Retinal pigment epithelial cell (primary cell): ENCODE data around the gene MED27.

Experiments used
- DNase-seq: peaks from one replicate; pipeline ENCODE4 v3.0.0-alpha.2; 2010; ENCODE audit warnings: low read depth
- H3K4me3 ChIP-seq: 2 replicates; pipeline ENCODE4 v1.5.1; 2011; ENCODE audit warnings: mild to moderate bottlenecking, low read length, control low read depth, moderate library complexity
- CTCF ChIP-seq: conservative IDR thresholded peaks from 2 replicates; pipeline ENCODE4 v1.5.1; 2011; ENCODE audit warnings: low read depth, low read length, control low read depth, inconsistent platforms

MED27 gene

GRCh38 chr9:131831380-131832165 is 248.1 kb downstream of the MED27 start:
- DNase-seq: no peak
- no peak overlapping the region for H3K4me3 ChIP-seq
- TF ChIP-seq CTCF: no peak

- H3K4me3 ChIP-seq: no peak overlapping the region
- no peak for TF ChIP-seq CTCF
- no peak for DNase-seq
Observed at GRCh38 chr9:131827821-131828369, 251.8 kb downstream of the MED27 start.

- TF ChIP-seq CTCF: no peak
- no peak for DNase-seq
- no peak overlapping the region for H3K4me3 ChIP-seq
Observed at GRCh38 chr9:131826966-131827525, 252.6 kb downstream of the MED27 start.

GRCh38 chr9:131826053-131826452 is 253.6 kb downstream of the MED27 start:
- no peak overlapping the region for H3K4me3 ChIP-seq
- TF ChIP-seq CTCF: no peak
- DNase-seq: no peak

GRCh38 chr9:131824953-131825495 is 254.6 kb downstream of the MED27 start:
- no peak overlapping the region for H3K4me3 ChIP-seq
- DNase-seq: no peak
- no peak for TF ChIP-seq CTCF

GRCh38 chr9:131824155-131824594 is 255.5 kb downstream of the MED27 start:
- no peak for TF ChIP-seq CTCF

More at GRCh38 chr9:131824155-131824594, 255.5 kb downstream of the MED27 start:
- no peak for DNase-seq
- H3K4me3 ChIP-seq: no peak overlapping the region
